Smooth muscle cell (in vitro differentiated cells): ENCODE measurements around the gene SMAD3. TPM values are rescaled to one million over a fixed set of nuclear protein-coding genes. Genes with fewer than 3 reads are reported as not detected.

Experiments
- DNase-seq: peaks from one replicate; lab custom pipeline; 2025; ENCODE audit not compliant: unreplicated experiment; lab: John Stamatoyannopoulos, UW
- H2AFZ ChIP-seq: fragments of 200-600 bp; sonication (generic); 2 replicates; pipeline ENCODE4 v1.6.0; 2016; ENCODE audit warnings: antibody characterized with exemption, low read depth, mild to moderate bottlenecking
- H3F3A ChIP-seq: fragments of 200-600 bp; sonication (generic); 2 replicates; pipeline ENCODE4 v1.6.0; 2017; ENCODE audit warnings: antibody characterized with exemption, low read depth
- H3K27ac ChIP-seq: fragments of 200-600 bp; sonication (generic); 2 replicates; pipeline ENCODE4 v1.5.1; 2016; ENCODE audit warnings: low read depth, mild to moderate bottlenecking
- H3K27me3 ChIP-seq: fragments of 200-600 bp; sonication (generic); 2 replicates; pipeline ENCODE4 v1.6.1; 2016; ENCODE audit warnings: low read depth, mild to moderate bottlenecking
- H3K36me3 ChIP-seq: fragments of 200-600 bp; sonication (generic); 2 replicates; pipeline ENCODE4 v1.5.1; 2016; ENCODE audit warnings: low read depth
- H3K4me1 ChIP-seq: fragments of 200-600 bp; sonication (generic); 2 replicates; pipeline ENCODE4 v1.5.1; 2016; ENCODE audit warnings: low read depth
- H3K4me2 ChIP-seq: fragments of 200-600 bp; sonication (generic); 2 replicates; pipeline ENCODE4 v1.6.0; 2016; ENCODE audit warnings: mild to moderate bottlenecking
- H3K4me3 ChIP-seq: fragments of 200-600 bp; sonication (generic); 2 replicates; pipeline ENCODE4 v1.5.1; 2016; ENCODE audit warnings: mild to moderate bottlenecking
- H3K79me2 ChIP-seq: fragments of 200-600 bp; sonication (generic); 2 replicates; pipeline ENCODE4 v1.6.0; 2016; ENCODE audit warnings: low read depth, mild to moderate bottlenecking
- H3K9ac ChIP-seq: fragments of 200-600 bp; sonication (generic); 2 replicates; pipeline ENCODE4 v1.6.0; 2016; ENCODE audit warnings: low read depth
- H3K9me3 ChIP-seq: fragments of 200-600 bp; sonication (generic); replicated peaks from 2 replicates; pipeline ENCODE4 v1.5.1; 2016; ENCODE audit warnings: low read depth
- H4K20me1 ChIP-seq: fragments of 200-600 bp; sonication (generic); 2 replicates; pipeline ENCODE4 v1.6.0; 2016; ENCODE audit warnings: low read depth
- CTCF ChIP-seq: fragments of 200-600 bp; sonication (generic); IDR thresholded peaks from 2 replicates; pipeline ENCODE4 v1.5.1; 2017; ENCODE audit warnings: borderline replicate concordance, mild to moderate bottlenecking, antibody characterized with exemption; ENCODE audit not compliant: insufficient read depth, poor library complexity, severe bottlenecking
- WGBS: methylation state at CpG from one replicate; pipeline ENCODE4 v1.1.7; 2016; ENCODE audit warnings: low lambda C conversion rate; 5-methylcytosine and 5-hydroxymethylcytosine counted together
- polyA plus RNA-seq: library from polyadenylated mRNA; unstranded; fragments of >200 nt; fragmentation: Nextera tagmentation; extraction: Ambion mirVana; gene quantifications from 2 replicates; pipeline ENCODE4 v1.2.1, GENCODE V29; 2016
- total RNA-seq: library from RNA; depleted of rRNA; stranded (reverse); fragments of >200 nt; gene quantifications from 2 replicates; pipeline ENCODE4 v1.2.3, GENCODE V29; 2014

Gene SMAD3
- total and polyA plus RNA-seq, 2 experiments from 2014 or later, result 20.2 to 21.9 TPM

- Histone ChIP-seq H3K27ac (no peak overlapping the region), H3K9me3 (no peaks in the 10 kb centered on the region), H3K4me3 (no peak overlapping the region), H4K20me1 (no peaks in the 10 kb centered on the region), H3K79me2 (no peaks in the 10 kb centered on the region), H3K27me3 (no peaks in the 10 kb centered on the region), H3F3A (no peaks in the 10 kb centered on the region), H3K36me3 (peaks cover 10% of the 10 kb centered on the region), H2AFZ (no peak overlapping the region), H3K9ac (no peak overlapping the region), H3K4me2 (no peak overlapping the region), H3K4me1 (no peaks in the 10 kb centered on the region)
- DNase-seq, result no peak
- no peak for TF ChIP-seq CTCF
- WGBS, result 99% methylated on average over 5 of the region's 5 CpGs
These were observed 145.3 kb downstream of the SMAD3 start for GRCh38 chr15:67210555-67211168.

- H3K27ac ChIP-seq, result no peak overlapping the region
- no peaks in the 10 kb centered on the region for H3K79me2 ChIP-seq
- H4K20me1 ChIP-seq, result no peaks in the 10 kb centered on the region
- TF ChIP-seq CTCF, result no peak
- H3K9ac ChIP-seq, result no peak overlapping the region
- DNase-seq, result no peak
- no peak overlapping the region for H2AFZ ChIP-seq
- 96% methylated on average over 4 of the region's 4 CpGs for WGBS
- peaks cover 10% of the 10 kb centered on the region for H3K36me3 ChIP-seq
- H3K4me3 ChIP-seq, result no peak overlapping the region
- H3F3A ChIP-seq, result no peaks in the 10 kb centered on the region
- H3K4me2 ChIP-seq, result no peak overlapping the region
- no peaks in the 10 kb centered on the region for H3K27me3 ChIP-seq
- no peaks in the 10 kb centered on the region for H3K9me3 ChIP-seq
- H3K4me1 ChIP-seq, result no peaks in the 10 kb centered on the region
These were observed 147.4 kb downstream of the SMAD3 start for GRCh38 chr15:67212684-67213367.

- H3K9me3 ChIP-seq, result no peaks in the 10 kb centered on the region
- no peaks in the 10 kb centered on the region for H3F3A ChIP-seq
- H3K36me3 ChIP-seq, result peaks cover 9% of the 10 kb centered on the region
- no peak for DNase-seq
- no peaks in the 10 kb centered on the region for H4K20me1 ChIP-seq
- H3K4me1 ChIP-seq, result no peaks in the 10 kb centered on the region
- no peak overlapping the region for H3K4me3 ChIP-seq
- no peak overlapping the region for H2AFZ ChIP-seq
- no peak overlapping the region for H3K9ac ChIP-seq
- H3K79me2 ChIP-seq, result no peaks in the 10 kb centered on the region
- no peak overlapping the region for H3K27ac ChIP-seq
- no peaks in the 10 kb centered on the region for H3K27me3 ChIP-seq
- 90% methylated on average over 6 of the region's 6 CpGs for WGBS
- no peak for TF ChIP-seq CTCF
- H3K4me2 ChIP-seq, result no peak overlapping the region
These were observed 149.7 kb downstream of the SMAD3 start for GRCh38 chr15:67215102-67215501.

- Histone ChIP-seq H3K79me2 (no peaks in the 10 kb centered on the region), H3F3A (no peaks in the 10 kb centered on the region), H3K9ac (no peak overlapping the region), H3K4me3 (no peak overlapping the region), H3K4me2 (no peak overlapping the region), H4K20me1 (no peaks in the 10 kb centered on the region), H3K27me3 (no peaks in the 10 kb centered on the region), H3K4me1 (no peaks in the 10 kb centered on the region), H3K27ac (no peak overlapping the region), H2AFZ (no peak overlapping the region), H3K36me3 (peaks cover 9% of the 10 kb centered on the region), H3K9me3 (no peaks in the 10 kb centered on the region)
- no peak for TF ChIP-seq CTCF
- no peak for DNase-seq
These were observed 151.5 kb downstream of the SMAD3 start for GRCh38 chr15:67216859-67217258.
